ENCODE results near the gene CACNB2.

DNA sequence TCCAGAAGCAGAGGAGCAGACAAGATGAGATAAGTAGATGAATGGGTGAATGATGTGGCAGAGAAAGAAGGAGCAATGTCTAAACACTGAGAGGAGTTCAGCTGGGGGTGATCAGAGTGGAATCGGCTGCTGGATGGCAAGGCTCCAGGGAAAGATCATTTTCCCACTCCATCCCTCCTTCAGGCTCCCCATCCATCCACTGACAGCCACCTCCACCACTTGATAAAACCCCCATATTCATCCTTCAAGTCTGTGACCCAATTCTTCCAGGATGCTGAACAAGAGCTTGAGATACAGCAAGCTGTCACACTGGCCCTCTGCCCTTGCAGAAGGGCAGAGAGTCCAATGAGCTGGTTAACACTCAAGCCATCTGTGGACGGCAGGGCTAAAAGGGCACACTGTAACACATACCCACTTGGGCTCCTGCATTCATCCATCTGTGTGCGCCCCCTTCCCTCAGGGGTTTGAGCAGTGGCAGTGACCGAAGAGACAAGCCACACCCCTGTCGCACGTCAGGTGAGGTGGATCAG is 30.8 kb upstream of the CACNB2 start:
- TF ChIP-seq, protein P1, sequence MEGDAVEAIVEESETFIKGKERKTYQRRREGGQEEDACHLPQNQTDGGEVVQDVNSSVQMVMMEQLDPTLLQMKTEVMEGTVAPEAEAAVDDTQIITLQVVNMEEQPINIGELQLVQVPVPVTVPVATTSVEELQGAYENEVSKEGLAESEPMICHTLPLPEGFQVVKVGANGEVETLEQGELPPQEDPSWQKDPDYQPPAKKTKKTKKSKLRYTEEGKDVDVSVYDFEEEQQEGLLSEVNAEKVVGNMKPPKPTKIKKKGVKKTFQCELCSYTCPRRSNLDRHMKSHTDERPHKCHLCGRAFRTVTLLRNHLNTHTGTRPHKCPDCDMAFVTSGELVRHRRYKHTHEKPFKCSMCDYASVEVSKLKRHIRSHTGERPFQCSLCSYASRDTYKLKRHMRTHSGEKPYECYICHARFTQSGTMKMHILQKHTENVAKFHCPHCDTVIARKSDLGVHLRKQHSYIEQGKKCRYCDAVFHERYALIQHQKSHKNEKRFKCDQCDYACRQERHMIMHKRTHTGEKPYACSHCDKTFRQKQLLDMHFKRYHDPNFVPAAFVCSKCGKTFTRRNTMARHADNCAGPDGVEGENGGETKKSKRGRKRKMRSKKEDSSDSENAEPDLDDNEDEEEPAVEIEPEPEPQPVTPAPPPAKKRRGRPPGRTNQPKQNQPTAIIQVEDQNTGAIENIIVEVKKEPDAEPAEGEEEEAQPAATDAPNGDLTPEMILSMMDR (IDR thresholded peaks at IDR 0.05 in 4 of 5, conservative IDR thresholded peaks at IDR 0.05 in 1 of 5) = no peak
- no peak for TF ChIP-seq POLR2A (IDR thresholded peaks at IDR 0.05)

Measured in gastrocnemius medialis (tissue), 4 donors.